GM21723 (cell line): ENCODE results near the gene ANO1.

Experiments used
- ATAC-seq: cut with Tn5 transposase; IDR thresholded peaks from one replicate; pipeline ENCODE4 v1.9.1; 2021; ENCODE audit warnings: mild to moderate bottlenecking, moderate library complexity; ENCODE audit not compliant: unreplicated experiment

The ANO1 gene

DNA sequence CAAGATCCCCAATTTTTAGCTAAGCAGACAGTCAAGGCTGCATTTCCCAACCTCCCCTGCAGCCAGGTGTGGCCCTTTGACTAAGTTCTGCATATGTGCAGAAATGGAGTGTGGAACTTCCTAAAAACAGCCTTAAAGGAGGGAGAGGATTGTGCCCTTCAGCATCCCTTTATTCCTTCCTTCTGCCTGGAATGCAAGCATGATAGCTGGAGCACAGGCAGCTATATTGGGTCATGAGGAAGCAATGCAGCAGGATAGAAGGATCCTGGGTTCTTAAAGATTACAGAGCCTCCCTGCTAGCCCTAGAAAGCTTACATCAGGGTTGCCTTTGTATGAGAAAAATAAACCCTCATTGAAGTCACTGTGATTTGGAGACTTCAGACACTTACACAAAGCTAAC, 154.9 kb downstream of the ANO1 start:
- no peak for ATAC-seq

DNA sequence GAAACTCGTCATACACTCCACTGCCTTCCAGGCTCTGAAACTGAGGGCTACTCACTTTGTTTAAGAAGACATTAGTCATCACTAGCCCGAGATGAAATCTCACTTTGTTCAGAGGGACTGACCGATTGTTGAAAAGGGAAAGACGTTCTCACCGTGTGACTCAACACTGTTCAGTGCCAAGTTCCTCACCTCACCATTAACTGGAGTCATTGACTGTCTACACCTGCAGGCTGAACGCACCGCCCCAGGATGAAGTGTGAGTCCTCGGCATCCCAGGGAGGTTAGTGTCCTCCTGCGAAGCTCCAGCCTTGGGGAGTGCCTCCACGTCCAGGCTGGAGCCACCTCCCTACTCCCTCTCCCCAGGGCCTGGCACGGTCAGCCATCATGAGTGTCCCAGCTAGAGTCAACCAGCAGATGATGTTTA, 155.4 kb downstream of the ANO1 start:
- ATAC-seq: no peak

DNA sequence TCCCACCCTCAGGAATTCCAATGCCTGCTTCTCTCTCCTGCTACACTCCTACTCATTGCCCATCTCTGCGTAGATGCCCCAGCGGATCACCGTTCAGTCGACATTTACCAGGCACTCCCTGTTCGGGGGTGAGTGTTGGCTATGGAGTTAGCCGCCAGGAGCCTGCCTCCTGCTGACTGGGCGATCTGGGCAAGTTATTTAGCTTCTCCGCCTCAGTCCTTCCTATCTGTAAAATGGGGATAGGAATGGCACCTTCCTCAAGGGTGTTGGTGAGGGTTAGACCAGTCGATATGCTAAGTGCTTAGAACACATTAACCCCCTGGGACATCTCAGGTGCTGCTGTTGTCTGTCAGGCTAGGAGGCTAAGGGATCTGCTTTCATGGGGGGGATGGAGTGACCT, 155.8 kb downstream of the ANO1 start:
- ATAC-seq: no peak
